WI38 (cell line): ENCODE results near the gene IL4.

ENCODE experiments used
- H3K4me3 ChIP-seq: 2 replicates; pipeline ENCODE4 v1.5.1; 2011; ENCODE audit warnings: low read depth, mild to moderate bottlenecking, control low read depth, low read length
- TF ChIP-seq, protein P1 (sequence below): IDR thresholded peaks from 2 replicates; pipeline ENCODE4 v1.5.1; 2012; ENCODE audit warnings: low read depth, mild to moderate bottlenecking, control low read depth, low read length

The IL4 gene

DNA sequence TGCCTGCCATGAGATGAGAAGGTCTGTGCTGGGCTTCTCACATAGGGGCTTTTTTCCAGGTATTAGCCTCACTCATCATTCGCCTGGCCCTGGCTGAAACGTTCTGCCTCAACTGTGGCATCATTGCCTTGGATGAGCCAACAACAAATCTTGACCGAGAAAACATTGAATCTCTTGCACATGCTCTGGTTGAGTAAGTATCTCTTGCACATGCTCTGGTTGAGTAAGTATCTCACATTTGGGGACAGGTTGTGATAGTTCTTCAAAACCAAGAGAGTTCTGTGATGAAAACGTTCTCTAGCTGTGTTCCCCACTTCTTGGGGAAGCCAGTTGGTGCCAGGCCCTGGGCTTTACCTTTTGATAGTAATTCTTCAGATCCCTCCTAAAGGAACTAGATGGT lies 33.2 kb upstream of the IL4 start:
- TF ChIP-seq, protein P1, sequence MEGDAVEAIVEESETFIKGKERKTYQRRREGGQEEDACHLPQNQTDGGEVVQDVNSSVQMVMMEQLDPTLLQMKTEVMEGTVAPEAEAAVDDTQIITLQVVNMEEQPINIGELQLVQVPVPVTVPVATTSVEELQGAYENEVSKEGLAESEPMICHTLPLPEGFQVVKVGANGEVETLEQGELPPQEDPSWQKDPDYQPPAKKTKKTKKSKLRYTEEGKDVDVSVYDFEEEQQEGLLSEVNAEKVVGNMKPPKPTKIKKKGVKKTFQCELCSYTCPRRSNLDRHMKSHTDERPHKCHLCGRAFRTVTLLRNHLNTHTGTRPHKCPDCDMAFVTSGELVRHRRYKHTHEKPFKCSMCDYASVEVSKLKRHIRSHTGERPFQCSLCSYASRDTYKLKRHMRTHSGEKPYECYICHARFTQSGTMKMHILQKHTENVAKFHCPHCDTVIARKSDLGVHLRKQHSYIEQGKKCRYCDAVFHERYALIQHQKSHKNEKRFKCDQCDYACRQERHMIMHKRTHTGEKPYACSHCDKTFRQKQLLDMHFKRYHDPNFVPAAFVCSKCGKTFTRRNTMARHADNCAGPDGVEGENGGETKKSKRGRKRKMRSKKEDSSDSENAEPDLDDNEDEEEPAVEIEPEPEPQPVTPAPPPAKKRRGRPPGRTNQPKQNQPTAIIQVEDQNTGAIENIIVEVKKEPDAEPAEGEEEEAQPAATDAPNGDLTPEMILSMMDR, result no peak
- no peak overlapping the region for H3K4me3 ChIP-seq

DNA sequence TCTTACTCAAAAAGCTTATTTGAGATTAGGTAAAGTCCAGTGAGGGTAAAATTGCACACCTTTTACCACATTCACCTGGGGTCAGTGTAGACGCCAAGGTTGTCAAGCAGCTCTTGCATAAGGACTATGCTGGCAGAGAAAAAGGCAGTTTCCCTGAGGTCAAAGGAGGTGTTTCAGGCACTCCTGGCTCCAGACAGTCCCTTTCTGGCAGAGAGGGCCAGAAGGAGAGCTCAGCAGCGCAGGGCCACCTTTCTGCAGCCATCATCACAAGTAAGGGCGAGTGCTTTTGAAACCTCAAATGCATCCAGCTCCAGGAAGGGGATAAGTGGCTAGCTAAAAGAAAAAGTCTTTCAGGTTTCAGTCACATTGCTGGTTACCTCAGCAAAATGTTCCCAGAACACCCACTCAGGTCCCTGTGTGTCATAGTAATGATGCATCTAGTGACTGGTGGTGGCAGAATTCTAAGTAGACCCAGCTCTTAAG lies 32.5 kb upstream of the IL4 start:
- TF ChIP-seq, protein P1, result no peak
- H3K4me3 ChIP-seq, result no peak overlapping the region

DNA sequence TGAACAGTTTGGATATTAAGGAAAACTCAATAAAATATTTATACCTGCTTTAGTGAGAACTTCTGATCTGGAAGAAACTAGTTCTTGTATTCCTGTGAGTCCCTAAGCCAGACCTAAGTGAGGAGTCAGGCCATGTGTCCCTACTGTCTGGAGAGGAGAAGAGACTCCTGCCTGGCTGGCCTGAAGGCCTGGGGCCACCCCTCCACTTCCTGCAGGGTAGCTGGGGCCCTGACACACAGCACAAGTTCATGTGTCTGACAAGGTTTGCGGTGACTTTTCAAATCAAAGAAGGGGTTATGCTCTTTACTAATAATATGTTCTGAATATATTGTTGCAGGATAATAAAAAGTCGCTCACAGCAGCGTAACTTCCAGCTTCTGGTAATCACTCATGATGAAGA lies 31.9 kb upstream of the IL4 start:
- no peak overlapping the region for H3K4me3 ChIP-seq
- TF ChIP-seq, protein P1, result no peak

DNA sequence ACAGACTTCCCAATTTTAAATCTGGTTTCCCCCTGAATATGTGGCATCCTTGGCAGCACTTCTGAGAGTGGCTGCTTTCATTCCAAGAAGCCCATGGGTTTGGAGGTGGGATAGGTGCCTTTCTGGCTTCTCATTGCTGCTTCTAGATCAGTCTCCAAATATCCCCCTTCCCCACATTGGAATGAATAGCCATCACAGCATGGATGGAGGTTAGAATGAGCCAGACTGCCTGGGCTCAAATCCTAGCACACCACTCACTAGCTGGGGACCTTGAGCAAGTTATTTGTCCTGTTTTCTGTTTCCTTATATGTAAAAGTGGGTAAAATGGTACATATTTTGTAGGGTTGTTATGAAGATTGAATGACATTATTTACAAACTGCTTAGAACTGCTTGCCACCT lies 29.6 kb upstream of the IL4 start:
- H3K4me3 ChIP-seq, result no peak overlapping the region
- TF ChIP-seq, protein P1, result no peak

DNA sequence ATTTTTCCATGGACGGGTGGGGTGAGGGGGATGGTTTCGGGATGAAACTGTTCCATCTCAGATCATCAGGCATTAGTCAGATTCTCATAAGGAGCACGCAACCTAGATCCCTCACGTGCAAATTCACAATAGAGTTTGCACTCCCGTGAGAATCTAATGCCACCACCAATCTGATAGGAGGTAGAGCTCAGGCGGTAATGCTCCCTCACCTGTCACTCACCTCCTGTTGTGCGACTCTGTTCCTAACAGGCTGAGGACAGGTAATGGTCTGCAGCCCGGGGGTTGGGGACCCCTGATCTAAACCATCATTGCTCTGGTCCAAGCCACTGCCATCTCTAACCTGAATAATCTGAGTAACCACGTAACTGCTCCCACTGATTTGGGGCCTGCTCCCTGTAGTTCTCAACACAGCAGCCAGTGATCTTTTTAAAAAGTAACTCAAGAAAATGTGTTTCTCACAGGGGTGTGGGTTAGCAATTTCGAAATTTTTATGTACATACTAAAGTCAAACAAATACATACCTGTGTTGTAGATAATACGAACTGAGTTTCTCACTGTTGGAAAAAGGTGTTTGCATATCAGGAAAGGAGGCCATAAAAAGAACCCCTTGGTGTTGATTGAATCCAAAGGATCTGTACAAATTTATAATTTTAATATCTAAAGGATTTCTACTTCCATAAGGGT lies 27.1 kb upstream of the IL4 start:
- H3K4me3 ChIP-seq, result no peak overlapping the region
- TF ChIP-seq, protein P1, result no peak

DNA sequence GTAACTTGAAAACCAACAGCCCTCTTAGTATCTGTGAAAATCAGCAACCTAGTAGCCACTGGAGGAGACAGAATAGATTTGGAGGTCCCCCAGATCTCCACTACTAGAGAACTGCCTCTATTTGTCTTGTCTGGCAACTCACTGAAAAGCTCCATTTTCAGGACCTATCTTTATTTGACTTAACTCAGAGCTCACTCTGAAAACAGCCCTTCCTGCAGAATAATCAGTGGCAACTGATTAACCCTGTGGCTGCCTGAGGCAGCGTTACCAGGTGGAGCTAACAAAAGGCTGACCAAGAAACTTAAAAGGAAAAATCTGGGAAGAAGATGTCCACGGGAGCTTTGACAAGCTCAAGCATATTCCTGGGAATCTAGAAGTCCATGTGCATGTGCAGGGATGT lies 26.3 kb upstream of the IL4 start:
- H3K4me3 ChIP-seq, result no peak overlapping the region
- TF ChIP-seq, protein P1, result no peak

DNA sequence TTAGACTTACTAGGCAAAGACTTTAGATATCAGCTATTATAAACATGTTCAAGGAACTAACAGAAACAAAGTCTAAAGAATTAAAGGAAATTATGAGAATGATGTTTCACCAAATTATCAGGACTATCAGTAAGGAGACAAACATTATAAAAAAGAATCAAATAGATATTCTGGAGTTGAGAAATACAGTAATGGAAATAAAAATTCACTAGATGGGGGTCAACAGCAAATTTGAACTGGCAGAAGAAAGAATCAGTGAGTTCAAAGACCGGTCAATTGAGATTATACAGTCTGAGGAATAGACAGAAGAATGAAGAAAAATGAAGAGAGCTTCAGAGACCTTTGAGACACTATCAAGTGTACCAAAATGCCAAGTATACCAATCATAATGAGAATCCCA lies 25.4 kb upstream of the IL4 start:
- no peak overlapping the region for H3K4me3 ChIP-seq
- TF ChIP-seq, protein P1, result no peak
